Activated CD4-positive, alpha-beta T cell treated with anti-CD3 and anti-CD28 coated beads for 4 hours (primary cell): ENCODE data around the gene OR6C65.
"Not testable (repeated sequence)": the region's sequence is repeated elsewhere in the genome, so short reads cannot be mapped to it uniquely, and the experiment has no call there.

ENCODE experiments used
- DNase-seq, 2 donors: peaks; one replicate each; pipeline ENCODE4 v3.0.0-alpha.2; 2020

The OR6C65 gene

GRCh38 chr12:55400229-55400628, at the start of gene OR6C65:
Gene OR6C65 (plus strand): TSS chr12:55400529. CDS start chr12:55400529, 0 bp downstream.
- DNase-seq: no peak

DNA sequence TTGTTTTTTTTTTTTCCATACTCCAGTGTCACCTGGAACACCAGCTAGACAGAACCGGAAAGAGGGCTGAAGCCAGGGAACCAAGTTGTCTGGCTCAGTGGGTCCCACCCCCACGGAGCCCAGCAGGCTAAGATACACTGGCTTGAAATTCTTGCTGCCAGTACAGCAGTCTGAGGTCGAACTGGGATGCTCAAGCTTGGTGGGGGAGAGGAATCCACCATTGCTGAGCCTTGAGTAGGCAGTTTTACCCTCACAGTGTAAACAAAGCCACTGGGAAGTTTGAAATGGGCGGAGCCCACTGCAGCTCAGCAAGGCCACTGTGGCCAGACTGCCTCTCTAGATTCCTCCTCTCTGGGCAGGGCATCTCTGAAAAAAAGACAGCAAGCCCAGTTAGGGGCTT, 45.0 kb upstream of the OR6C65 start:
- not testable (repeated sequence) for DNase-seq

DNA sequence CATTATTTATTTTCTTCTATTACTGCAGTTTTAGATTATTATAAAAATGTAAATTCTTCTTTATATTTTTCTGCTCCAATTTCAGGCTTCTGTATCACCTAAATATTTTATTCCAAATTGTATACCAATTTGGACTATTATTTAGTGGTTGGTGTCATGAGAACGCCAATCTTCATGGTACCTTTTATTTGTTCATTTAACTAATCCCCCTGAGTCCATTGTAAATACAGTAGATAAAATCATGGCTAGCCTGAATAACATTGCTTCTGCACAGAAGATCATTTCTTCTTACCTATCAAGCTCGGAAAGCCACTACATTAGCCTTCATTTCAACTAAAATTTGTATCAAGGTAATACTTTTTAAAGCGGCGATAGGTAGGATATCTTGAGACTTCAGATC, 37.7 kb upstream of the OR6C65 start, which contains the start of gene OR6C75:
TSS of gene OR6C75 (plus strand) at position 301 of the 400 bp plus-strand sequence. CDS start 2,136 bp downstream, outside the sequence.
- DNase-seq: no peak

- DNase-seq: no peak
These were observed 35.2 kb upstream of the OR6C65 start for GRCh38 chr12:55365086-55365485.

GRCh38 chr12:55372521-55372920, 27.8 kb upstream of the OR6C65 start:
- DNase-seq: no peak

DNA sequence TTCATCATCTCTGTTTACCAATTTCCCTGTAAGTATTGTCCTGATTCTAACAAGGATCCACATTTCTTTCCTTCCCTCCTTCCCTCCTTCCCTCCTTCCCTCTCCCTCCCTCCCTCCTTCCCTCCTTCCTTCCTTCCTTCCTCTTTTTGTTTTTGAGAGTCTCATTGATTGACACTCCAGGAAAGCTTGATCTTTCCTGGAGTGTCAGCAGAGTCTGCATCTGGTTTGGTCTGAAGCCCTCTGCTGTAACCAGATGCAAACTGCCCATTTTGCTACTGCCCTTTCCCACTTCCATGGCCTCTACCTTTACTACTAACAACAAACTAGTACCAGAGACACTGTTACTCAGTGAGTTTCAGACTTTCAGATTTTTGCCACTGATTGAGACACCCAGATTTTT, 14.4 kb upstream of the OR6C65 start:
- no peak for DNase-seq

DNA sequence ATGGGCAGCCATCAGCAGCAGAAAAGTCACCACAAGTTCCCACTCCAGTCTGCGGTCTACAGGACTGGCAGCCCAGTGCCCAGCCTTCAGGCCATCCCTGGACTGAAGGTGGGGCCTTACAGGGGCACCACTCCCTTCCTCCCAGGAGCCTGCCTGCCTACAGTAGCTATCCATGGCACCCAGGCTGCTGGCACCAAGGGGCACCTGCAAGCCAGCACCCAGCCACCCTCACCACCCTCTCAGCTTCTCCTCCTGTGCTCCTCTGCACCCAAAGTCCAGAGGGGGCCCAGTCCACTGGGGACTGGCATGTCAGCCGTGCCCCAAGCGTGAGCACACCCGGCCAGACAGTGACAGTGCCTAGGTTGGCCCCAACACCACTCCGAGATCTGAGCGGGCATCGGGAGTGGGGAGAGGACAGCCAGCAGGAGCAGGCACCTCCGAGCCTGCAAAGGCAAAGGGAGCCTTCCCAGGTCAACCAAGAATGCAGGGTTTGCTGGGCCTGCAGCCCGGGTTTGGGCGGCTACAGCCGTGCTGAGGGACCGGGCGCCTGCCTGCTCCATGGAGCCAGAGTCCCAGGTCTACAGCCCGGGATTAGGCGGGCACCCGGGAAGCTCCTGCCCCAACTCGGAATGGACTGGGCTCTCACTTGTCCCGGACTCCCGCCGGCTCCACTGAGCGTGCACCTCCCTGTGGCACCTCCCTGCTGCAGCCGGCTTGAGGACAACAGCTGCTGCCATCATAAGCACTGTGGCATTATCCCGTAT, 8.1 kb upstream of the OR6C65 start:
- DNase-seq: no peak

DNA sequence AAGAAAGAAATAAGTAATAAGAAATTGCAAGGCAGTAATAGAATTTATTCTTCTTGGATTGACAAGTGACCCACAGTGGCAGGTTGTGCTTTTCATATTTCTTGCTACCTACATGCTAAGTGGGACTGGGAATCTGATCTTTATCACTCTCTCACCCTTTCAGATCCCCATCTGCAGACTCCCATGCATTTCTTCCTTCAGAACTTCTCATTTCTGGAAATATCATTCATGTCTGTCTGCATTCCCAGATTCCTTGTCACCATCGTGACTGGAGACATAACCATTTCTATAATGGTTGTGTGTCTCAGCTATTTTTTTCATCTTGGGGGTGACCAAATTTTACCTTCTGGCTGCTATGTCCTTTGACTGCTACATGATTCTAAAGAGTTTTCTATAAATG, 4.0 kb upstream of the OR6C65 start:
- DNase-seq: no peak

DNA sequence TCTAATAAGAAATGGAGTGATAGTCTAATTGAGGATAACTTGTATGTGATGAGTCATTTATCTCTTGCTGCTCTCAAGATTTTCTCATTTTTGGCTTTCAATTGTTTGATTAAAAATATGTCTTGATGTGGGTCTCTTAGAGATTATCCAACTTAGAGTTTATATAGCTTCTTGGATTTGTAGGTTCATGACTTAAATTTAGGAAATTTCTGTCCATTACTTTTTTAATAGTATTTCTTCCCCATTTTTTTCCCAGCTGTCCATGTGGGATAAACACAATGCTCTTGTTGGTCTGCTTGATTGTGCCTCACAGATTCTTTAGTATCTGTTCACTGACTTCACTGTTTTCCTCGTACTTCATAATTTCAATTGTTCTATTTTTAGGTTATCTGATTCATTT, 7.5 kb downstream of the OR6C65 start:
- DNase-seq: no peak

DNA sequence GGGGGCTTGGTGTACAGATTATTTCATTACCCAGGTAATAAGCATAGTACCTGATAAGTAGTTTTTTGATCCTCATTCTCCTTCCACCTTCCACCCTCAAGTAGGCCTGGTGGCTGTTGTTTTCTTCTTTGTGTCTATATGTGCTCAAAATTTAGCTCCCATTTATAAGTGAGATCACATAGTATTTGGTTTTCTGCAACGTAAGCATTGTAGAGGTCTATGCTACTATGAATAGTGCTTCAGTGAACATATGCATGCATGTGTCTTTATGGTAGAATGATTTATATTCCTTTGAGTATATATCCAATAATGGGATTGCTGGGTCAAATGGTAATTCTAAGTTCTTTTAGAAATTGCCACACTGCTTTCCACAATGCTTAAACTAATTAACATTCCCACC, 8.8 kb downstream of the OR6C65 start:
- DNase-seq: not testable (repeated sequence)

- not testable (repeated sequence) for DNase-seq
These were observed 11.8 kb downstream of the OR6C65 start for GRCh38 chr12:55412138-55412537.

GRCh38 chr12:55413498-55414388, 13.4 kb downstream of the OR6C65 start:
- not testable (repeated sequence) for DNase-seq

DNA sequence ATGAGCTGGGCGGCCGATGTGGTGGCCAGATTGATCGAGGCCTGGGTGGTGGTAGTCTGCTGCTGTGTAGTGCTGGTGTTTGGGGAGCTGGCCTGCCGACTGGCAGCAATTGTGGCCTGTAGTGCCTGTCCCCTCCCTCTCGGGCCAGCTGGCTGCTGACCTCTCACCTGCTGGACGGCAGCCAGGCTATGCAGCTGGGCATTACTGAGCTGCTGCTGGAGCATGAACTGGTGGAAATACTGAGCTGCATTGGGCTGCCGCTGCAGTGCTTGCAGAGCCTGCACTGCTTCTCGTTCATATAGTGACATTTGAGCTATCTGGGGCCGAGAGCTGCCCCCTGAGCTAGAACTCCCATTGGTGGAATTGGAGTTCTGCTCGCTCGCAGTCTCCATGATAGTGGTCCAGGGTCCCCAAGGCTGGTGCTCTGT, 14.1 kb downstream of the OR6C65 start:
- DNase-seq: not testable (repeated sequence)

GRCh38 chr12:55414889-55415288, 14.6 kb downstream of the OR6C65 start:
- DNase-seq: not testable (repeated sequence)

DNA sequence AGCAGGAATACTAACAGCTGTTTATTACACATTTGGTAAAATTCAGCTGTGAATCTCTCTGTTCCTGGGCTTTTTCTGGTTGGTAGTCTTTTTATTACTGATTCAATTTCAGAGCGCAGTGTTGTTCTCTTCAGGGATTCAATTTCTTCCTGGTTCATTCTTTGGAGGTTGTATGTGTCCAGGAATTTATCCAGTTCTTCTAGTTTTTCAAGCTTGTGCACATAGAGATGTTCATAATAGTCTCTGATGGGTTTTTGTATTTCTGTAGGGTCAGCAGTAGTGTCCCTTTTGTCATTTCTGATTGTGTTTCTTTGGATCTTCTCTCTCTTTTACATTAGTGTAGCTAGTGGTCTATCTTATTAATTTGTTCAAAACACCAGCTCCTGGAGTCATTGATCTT, 16.6 kb downstream of the OR6C65 start:
- no peak for DNase-seq

GRCh38 chr12:55420307-55420962, 20.1 kb downstream of the OR6C65 start:
- DNase-seq: no peak

GRCh38 chr12:55425954-55426353, 25.6 kb downstream of the OR6C65 start, which contains the start of gene OR6C76:
Gene OR6C76 (plus strand): TSS chr12:55426254. CDS start chr12:55426254, 0 bp downstream.
- no peak for DNase-seq

- no peak for DNase-seq
These were observed 28.3 kb downstream of the OR6C65 start for GRCh38 chr12:55428331-55429243.

GRCh38 chr12:55441233-55441632, 40.9 kb downstream of the OR6C65 start:
- not testable (repeated sequence) for DNase-seq

DNA sequence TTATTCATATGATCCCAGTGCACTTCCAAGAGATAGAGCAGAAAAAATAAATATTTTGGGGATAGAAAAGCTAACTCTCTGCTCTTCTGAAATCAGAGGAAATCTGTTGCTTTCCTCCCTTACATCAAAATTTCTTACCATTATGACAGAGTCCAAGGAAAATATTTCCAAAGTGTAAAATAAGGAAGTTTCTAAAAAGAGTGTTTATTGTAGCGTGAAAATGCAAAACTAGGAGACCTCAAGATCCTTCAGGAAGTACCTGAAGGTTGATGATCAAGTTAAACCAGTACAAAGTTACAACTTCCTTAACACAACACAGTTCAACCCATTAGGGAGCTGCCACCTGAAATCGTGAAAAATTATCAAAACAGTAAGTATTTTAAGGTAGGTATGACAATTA, 43.4 kb downstream of the OR6C65 start, which contains the start of gene OR6C2:
TSS of gene OR6C2 (plus strand) at position 301 of the 400 bp plus-strand sequence. CDS start 8,138 bp downstream, outside the sequence.
- DNase-seq: no peak

DNA sequence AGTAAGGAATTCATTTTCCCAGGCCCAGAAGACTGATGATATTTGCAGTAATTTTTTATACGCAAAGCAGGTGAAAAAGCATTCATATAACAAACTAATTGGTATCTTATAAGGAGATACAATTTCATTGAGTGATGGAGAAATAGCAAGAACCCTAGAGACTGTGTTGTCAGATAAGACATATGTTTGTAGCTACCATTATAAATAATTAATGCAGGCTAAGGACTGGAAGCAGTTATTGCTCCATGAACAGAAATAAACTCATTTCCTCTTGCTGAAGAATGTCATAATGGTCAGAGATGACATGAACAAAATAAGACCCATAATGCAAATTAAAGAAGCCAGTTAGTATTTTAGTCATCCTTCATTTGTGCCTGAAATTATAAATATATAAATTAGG, 45.0 kb downstream of the OR6C65 start:
- DNase-seq: no peak

DNA sequence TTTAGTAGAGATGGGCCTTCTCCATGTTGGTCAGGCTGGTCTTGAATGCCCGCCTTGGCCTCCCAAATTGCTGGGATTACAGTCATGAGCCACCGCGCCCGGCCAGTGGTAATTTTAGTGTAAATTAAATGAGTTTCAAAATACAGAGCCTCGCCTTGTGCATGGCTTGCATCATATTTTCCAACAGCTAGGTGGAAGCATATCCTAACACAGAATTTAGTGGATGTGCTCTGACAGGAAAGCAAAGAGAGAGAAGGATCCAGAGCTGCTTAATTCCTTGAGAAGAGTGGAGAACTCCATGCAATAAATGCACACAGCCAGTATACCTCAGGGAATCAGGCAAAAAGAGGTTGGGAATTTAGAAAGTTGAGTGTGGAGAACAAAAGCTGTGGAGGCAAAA, 46.0 kb downstream of the OR6C65 start:
- DNase-seq: no peak
